Spleen (tissue), 7 donors: Measurements from ENCODE around the gene SLIT3.

ENCODE experiments used
- POLR2A ChIP-seq, 3 donors: fragments of 450-650 bp; IDR thresholded peaks; one replicate each; pipeline ENCODE4 v1.5.1; 2017; ENCODE audit warnings: antibody characterized with exemption in 3 of 3, mild to moderate bottlenecking in 1 of 3
- TF ChIP-seq, protein P1 (sequence below), 11 experiments: fragments of 200-600 bp in 7 of 11; fragments of 450-650 bp in 4 of 11; sonication (generic) in 4 of 11; IDR thresholded peaks in 8 of 11; conservative IDR thresholded peaks in 3 of 11; 1 replicate in 7 of 11; 2 replicates in 4 of 11; pipeline versions ENCODE4 v1.4.0 to v1.8.0; 2016 to 2021; ENCODE audit warnings: antibody characterized with exemption in 11 of 11, inconsistent platforms in 4 of 11, mild to moderate bottlenecking in 1 of 11
- donor health status: DM: no; HTN: no; CAD: no; lungs with moderate emphysema.
- donor health status: DM: no; HTN: no; CAD: no.
- donor health status: DM: no; HTN: no; CAD: no.

DNA sequence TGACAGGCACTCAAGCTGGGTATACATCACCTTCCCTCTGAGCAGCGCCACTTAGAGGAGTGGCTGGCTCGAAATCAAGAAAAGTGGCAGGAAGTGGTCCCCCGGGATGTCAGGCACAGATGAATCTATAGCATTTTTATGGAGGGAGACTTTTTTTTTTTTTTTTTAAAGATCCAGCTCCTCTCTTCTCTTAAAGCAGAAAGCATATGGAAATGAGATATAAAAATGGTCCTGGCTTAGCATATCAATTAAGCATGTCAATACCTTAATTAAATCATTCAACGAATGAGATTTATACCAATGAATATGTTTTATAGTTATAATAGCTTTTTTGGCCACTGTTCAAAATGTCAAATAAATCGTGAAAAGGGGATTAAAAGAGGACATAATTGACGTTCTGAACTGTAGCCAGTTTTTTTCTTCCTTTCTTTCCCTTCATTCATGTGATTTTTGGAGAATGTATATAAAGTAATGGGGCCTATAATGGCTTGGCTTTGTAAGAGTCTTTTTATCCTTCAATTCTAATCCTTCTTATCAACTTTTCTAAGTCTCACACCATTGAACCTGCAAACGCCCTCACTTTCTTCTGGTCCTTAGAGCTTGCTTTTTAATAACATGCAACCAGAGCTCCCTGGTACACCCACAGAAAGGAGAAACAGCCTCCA is 402.6 kb downstream of the SLIT3 start:
- TF ChIP-seq POLR2A (IDR thresholded peaks at IDR 0.05), result no peak
- TF ChIP-seq, protein P1, sequence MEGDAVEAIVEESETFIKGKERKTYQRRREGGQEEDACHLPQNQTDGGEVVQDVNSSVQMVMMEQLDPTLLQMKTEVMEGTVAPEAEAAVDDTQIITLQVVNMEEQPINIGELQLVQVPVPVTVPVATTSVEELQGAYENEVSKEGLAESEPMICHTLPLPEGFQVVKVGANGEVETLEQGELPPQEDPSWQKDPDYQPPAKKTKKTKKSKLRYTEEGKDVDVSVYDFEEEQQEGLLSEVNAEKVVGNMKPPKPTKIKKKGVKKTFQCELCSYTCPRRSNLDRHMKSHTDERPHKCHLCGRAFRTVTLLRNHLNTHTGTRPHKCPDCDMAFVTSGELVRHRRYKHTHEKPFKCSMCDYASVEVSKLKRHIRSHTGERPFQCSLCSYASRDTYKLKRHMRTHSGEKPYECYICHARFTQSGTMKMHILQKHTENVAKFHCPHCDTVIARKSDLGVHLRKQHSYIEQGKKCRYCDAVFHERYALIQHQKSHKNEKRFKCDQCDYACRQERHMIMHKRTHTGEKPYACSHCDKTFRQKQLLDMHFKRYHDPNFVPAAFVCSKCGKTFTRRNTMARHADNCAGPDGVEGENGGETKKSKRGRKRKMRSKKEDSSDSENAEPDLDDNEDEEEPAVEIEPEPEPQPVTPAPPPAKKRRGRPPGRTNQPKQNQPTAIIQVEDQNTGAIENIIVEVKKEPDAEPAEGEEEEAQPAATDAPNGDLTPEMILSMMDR (IDR thresholded peaks at IDR 0.05 in 8 of 11, conservative IDR thresholded peaks at IDR 0.05 in 3 of 11), result no peak
